ENCODE measurements around the gene RTN4RL1. TPM values are rescaled to one million over a fixed set of nuclear protein-coding genes. Genes with fewer than 3 reads are reported as not detected.

RTN4RL1 gene
- polyA plus RNA-seq, 3 donors: 1.6 to 8.7 (median 3.9) TPM

GRCh38 chr17:2050300-2051060 lies 25.3 kb upstream of the RTN4RL1 start:
- no peak overlapping the region for H3K27ac ChIP-seq (ENCODE audit: low read depth, low read length)
- 1 to 2% (median 1%) methylated on average over 46 to 87 of the region's 88 CpGs for WGBS, 3 donors

- WGBS, 3 donors: 3% methylated on average over 54 to 99 of the region's 104 CpGs
- H3K27ac ChIP-seq (ENCODE audit: low read depth, low read length): no peak overlapping the region
Measured at GRCh38 chr17:2049333-2050299, 24.5 kb upstream of the RTN4RL1 start.

- no peak overlapping the region for H3K27ac ChIP-seq (ENCODE audit: low read depth, low read length)
- WGBS, 3 donors: 8 to 21% (median 20%) methylated on average over 9 of the region's 9 CpGs
Measured at GRCh38 chr17:2048805-2049204, 23.7 kb upstream of the RTN4RL1 start.

GRCh38 chr17:2047590-2047989 lies 22.5 kb upstream of the RTN4RL1 start:
- no peak overlapping the region for H3K27ac ChIP-seq (ENCODE audit: low read depth, low read length)
- WGBS, 3 donors: 87 to 93% (median 93%) methylated on average over 6 of the region's 6 CpGs

- WGBS, 3 donors: 94 to 96% (median 95%) methylated on average over 5 of the region's 5 CpGs
- H3K27ac ChIP-seq (ENCODE audit: low read depth, low read length): no peak overlapping the region
Measured at GRCh38 chr17:2044263-2044894, 19.2 kb upstream of the RTN4RL1 start.

GRCh38 chr17:2043785-2044184 lies 18.7 kb upstream of the RTN4RL1 start:
- WGBS, 3 donors: 84 to 94% (median 87%) methylated on average over 6 of the region's 6 CpGs

GRCh38 chr17:2042933-2043332 lies 17.8 kb upstream of the RTN4RL1 start:
- no peak overlapping the region for H3K27ac ChIP-seq (ENCODE audit: low read depth, low read length)
- WGBS, 3 donors: 87 to 91% (median 87%) methylated on average over 5 of the region's 5 CpGs

More at GRCh38 chr17:2043785-2044184, 18.7 kb upstream of the RTN4RL1 start:
- no peak overlapping the region for H3K27ac ChIP-seq (ENCODE audit: low read depth, low read length)

GRCh38 chr17:2042390-2042847 lies 17.3 kb upstream of the RTN4RL1 start:
- 13 to 23% (median 17%) methylated on average over 17 of the region's 17 CpGs for WGBS, 3 donors

GRCh38 chr17:2041561-2042389 lies 16.6 kb upstream of the RTN4RL1 start, which contains the start of gene OVCA2:
Gene OVCA2 (plus strand): TSS chr17:2042022. CDS start chr17:2042048, 26 bp downstream.
- WGBS, 3 donors: 0 to 4% (median 0%) methylated on average over 79 to 92 of the region's 93 CpGs
- H3K27ac ChIP-seq (ENCODE audit: low read depth, low read length): peak within 1 kb of the TSS; percentile 38

More at GRCh38 chr17:2042390-2042847, 17.3 kb upstream of the RTN4RL1 start:
- peak overlapping the region; percentile 10 for H3K27ac ChIP-seq (ENCODE audit: low read depth, low read length)

- 41 to 54% (median 52%) methylated on average over 13 to 16 of the region's 16 CpGs for whole genome bisulfite sequencing, 3 donors
- H3K27ac ChIP-seq (ENCODE audit: low read depth, low read length): peak overlapping the region; percentile 38
Measured at GRCh38 chr17:2040942-2041560, 15.9 kb upstream of the RTN4RL1 start.

GRCh38 chr17:2040219-2040827 lies 15.2 kb upstream of the RTN4RL1 start:
- 84 to 95% (median 85%) methylated on average over 7 of the region's 7 CpGs for WGBS, 3 donors

GRCh38 chr17:2037155-2037554 lies 12.0 kb upstream of the RTN4RL1 start:
- no peak overlapping the region for H3K27ac ChIP-seq (ENCODE audit: low read depth, low read length)
- 90 to 94% (median 91%) methylated on average over 10 of the region's 10 CpGs for WGBS, 3 donors

More at GRCh38 chr17:2040219-2040827, 15.2 kb upstream of the RTN4RL1 start:
- no peak overlapping the region for H3K27ac ChIP-seq (ENCODE audit: low read depth, low read length)

- H3K27ac ChIP-seq (ENCODE audit: low read depth, low read length): no peak overlapping the region
- WGBS, 3 donors: 88 to 91% (median 91%) methylated on average over 29 of the region's 29 CpGs
Measured at GRCh38 chr17:2035541-2036488, 10.7 kb upstream of the RTN4RL1 start.

- 59 to 72% (median 71%) methylated on average over 6 to 8 of the region's 9 CpGs for WGBS, 3 donors
- no peak overlapping the region for H3K27ac ChIP-seq (ENCODE audit: low read depth, low read length)
Measured at GRCh38 chr17:2034806-2035540, 9.8 kb upstream of the RTN4RL1 start.

GRCh38 chr17:2034157-2034556 lies 9.0 kb upstream of the RTN4RL1 start:
- peak overlapping the region; percentile 13 for H3K27ac ChIP-seq (ENCODE audit: low read depth, low read length)
- WGBS, 3 donors: 68 to 75% (median 74%) methylated on average over 6 to 7 of the region's 7 CpGs

Measured in adipose tissue (tissue), 3 donors.